ENCODE results near the gene HOXC11.

GRCh38 chr12:54009171-54010052 is 36.5 kb downstream of the HOXC11 start:
- TF ChIP-seq YY1 (IDR thresholded peaks at IDR 0.05; ENCODE audit: insufficient read depth, insufficient read length) = no peak
- TF ChIP-seq ZNF274 (IDR thresholded peaks at IDR 0.05; ENCODE audit: low read depth, low read length) = no peak
- peak; percentile 99 for TF ChIP-seq SUZ12 (IDR thresholded peaks at IDR 0.05; ENCODE audit: extremely low read depth, insufficient read depth, insufficient read length)
